OCI-LY1 (cell line): Measurements from ENCODE around the gene SIRPA.

Source experiments
- EZH2 ChIP-seq: fragments of 200-600 bp; sonication (generic), shearing (Covaris generic); IDR thresholded peaks from 2 replicates; pipeline ENCODE4 v1.8.0; 2017; ENCODE audit warnings: borderline replicate concordance, mixed run types, mild to moderate bottlenecking, antibody characterized with exemption, low read length, moderate library complexity, mixed read lengths
- TF ChIP-seq, protein P1 (sequence below): fragments of 200-600 bp; sonication (generic), shearing (Covaris generic); IDR thresholded peaks from 2 replicates; pipeline ENCODE4 v1.5.1; 2017; ENCODE audit warnings: mild to moderate bottlenecking, antibody characterized with exemption, low read length, moderate library complexity, mixed read lengths

GRCh38 chr20:1877609-1878200 is 17.5 kb upstream of the SIRPA start:
- TF ChIP-seq EZH2 = no peak
- TF ChIP-seq, protein P1, sequence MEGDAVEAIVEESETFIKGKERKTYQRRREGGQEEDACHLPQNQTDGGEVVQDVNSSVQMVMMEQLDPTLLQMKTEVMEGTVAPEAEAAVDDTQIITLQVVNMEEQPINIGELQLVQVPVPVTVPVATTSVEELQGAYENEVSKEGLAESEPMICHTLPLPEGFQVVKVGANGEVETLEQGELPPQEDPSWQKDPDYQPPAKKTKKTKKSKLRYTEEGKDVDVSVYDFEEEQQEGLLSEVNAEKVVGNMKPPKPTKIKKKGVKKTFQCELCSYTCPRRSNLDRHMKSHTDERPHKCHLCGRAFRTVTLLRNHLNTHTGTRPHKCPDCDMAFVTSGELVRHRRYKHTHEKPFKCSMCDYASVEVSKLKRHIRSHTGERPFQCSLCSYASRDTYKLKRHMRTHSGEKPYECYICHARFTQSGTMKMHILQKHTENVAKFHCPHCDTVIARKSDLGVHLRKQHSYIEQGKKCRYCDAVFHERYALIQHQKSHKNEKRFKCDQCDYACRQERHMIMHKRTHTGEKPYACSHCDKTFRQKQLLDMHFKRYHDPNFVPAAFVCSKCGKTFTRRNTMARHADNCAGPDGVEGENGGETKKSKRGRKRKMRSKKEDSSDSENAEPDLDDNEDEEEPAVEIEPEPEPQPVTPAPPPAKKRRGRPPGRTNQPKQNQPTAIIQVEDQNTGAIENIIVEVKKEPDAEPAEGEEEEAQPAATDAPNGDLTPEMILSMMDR = no peak
